Epithelial cell of esophagus (primary cell): ENCODE data around the gene CAV3.

ENCODE experiments used
- DNase-seq: peaks from one replicate; pipeline ENCODE4 v3.0.0; 2010; ENCODE audit warnings: low read depth
- H3K4me3 ChIP-seq: 2 replicates; pipeline ENCODE4 v1.5.1; 2011; ENCODE audit warnings: mild to moderate bottlenecking, low read length, control low read depth
- TF ChIP-seq, protein P1 (sequence below): IDR thresholded peaks from 2 replicates; pipeline ENCODE4 v1.5.1; 2011; ENCODE audit warnings: low read depth, mild to moderate bottlenecking, low read length, control low read depth, inconsistent platforms; ENCODE audit not compliant: insufficient read depth; ENCODE audit errors: missing control alignments

CAV3 gene

DNA sequence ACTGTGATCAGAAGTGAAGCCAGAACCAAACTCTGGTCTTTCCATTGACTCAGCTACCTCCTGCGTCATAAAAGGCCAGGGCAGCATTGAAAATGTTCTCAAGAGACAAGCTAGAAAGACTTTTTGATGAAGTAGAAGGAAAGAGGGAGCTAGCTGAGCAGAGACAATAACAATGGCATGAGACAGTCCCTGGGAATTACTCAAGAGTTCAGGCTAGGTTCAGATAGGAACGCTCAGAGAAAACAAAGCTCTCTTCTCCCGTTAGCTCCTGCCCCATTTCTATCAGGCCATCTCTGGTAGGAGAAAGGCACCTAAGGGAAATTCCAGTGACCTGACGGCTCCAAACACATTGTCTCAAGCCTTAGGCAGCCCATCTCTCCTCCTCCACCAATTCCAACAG lies 42.8 kb downstream of the CAV3 start:
- no peak overlapping the region for H3K4me3 ChIP-seq
- DNase-seq, result peak; percentile 20
- TF ChIP-seq, protein P1, sequence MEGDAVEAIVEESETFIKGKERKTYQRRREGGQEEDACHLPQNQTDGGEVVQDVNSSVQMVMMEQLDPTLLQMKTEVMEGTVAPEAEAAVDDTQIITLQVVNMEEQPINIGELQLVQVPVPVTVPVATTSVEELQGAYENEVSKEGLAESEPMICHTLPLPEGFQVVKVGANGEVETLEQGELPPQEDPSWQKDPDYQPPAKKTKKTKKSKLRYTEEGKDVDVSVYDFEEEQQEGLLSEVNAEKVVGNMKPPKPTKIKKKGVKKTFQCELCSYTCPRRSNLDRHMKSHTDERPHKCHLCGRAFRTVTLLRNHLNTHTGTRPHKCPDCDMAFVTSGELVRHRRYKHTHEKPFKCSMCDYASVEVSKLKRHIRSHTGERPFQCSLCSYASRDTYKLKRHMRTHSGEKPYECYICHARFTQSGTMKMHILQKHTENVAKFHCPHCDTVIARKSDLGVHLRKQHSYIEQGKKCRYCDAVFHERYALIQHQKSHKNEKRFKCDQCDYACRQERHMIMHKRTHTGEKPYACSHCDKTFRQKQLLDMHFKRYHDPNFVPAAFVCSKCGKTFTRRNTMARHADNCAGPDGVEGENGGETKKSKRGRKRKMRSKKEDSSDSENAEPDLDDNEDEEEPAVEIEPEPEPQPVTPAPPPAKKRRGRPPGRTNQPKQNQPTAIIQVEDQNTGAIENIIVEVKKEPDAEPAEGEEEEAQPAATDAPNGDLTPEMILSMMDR, result no peak

DNA sequence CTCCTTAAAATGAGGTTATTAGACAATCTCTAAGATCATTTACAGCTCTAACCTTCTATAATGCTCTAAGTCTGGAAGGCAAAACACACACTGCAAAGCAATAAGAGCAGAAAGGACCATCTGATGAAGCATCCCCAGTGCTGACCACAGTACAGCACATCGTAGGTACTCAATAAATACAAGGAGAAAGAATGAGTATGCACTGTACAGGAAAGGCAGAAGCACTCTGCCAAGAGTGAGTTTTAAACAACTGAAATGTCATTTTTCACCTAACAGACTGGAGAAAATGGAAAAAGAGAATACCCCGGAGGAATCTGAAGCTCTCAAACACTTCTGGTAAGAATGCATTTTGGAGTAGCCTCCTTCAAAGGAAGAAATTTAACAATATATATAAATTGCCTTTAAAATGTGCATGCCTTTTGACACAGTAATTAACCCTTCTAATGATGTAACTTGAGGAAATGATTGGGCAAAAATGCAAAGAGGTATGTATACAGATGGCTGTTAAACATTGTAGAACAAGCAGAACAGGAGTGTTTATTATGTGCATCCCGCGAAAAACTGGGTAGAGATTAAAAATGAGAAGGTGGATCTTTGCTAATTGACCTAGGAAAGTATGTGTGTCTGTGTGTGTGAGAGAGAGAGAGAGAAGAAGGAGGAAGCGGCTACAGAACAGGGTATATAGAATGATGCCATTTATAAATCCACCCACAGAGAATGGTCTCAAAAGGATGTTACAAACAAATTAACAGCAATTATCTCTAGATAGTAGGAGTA lies 43.8 kb downstream of the CAV3 start:
- TF ChIP-seq, protein P1, result no peak
- no peak for DNase-seq
- H3K4me3 ChIP-seq, result no peak overlapping the region

DNA sequence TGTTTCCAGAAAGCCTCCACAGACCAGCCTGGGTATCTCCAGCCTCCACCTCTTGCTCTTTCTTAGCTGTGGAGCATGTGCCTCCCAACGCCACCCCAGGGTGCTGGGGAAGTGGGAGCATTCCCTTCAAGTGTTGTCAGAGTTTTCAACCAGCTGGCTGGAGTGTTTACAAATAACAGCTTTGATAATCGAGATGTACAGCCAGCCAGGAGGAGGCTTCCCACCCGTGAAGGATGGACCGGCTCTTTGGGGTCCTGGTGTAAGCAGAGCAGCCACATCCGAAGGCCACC lies 44.3 kb downstream of the CAV3 start:
- TF ChIP-seq, protein P1, result no peak
- no peak overlapping the region for H3K4me3 ChIP-seq
- DNase-seq, result no peak

DNA sequence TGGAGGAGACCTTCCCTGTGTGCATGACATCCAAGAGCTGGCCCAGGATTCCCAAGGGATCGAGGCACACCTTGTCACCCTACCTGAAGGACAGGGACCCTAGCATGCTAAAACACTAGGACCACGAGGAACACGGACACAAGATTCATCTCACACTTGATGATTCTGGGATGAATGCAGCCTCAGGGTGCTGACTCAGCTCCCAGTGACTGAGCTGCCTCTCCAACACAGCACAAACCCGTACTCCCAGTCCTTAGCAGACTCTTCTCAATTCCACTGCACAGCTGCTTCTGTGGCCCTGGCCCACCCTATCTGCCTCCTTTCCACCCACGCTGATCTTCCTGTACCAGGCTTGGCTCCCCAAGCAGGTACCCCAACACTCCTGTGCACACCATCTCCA lies 44.9 kb downstream of the CAV3 start:
- no peak overlapping the region for H3K4me3 ChIP-seq
- DNase-seq, result peak; percentile 81
- TF ChIP-seq, protein P1, result no peak

DNA sequence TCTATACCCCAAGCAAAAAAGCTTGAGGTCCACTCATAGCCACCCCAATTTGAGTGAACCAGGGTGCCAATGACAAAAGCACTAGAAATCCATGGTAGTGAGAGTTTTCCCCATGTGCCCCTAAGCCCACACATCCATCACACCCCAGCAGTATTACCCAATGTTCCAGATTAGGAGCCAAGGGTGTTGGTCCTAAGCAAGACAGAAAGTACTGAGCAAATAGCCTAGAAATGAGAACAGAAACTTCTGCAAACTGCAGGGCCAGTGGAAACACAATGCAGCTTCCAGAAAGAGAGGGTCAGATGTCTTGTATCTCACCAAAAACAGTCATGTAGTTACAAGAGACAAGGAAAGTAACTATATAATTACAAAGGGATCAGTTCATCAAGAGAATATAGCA lies 46.7 kb downstream of the CAV3 start:
- TF ChIP-seq, protein P1, result no peak
- no peak for DNase-seq
- no peak overlapping the region for H3K4me3 ChIP-seq

DNA sequence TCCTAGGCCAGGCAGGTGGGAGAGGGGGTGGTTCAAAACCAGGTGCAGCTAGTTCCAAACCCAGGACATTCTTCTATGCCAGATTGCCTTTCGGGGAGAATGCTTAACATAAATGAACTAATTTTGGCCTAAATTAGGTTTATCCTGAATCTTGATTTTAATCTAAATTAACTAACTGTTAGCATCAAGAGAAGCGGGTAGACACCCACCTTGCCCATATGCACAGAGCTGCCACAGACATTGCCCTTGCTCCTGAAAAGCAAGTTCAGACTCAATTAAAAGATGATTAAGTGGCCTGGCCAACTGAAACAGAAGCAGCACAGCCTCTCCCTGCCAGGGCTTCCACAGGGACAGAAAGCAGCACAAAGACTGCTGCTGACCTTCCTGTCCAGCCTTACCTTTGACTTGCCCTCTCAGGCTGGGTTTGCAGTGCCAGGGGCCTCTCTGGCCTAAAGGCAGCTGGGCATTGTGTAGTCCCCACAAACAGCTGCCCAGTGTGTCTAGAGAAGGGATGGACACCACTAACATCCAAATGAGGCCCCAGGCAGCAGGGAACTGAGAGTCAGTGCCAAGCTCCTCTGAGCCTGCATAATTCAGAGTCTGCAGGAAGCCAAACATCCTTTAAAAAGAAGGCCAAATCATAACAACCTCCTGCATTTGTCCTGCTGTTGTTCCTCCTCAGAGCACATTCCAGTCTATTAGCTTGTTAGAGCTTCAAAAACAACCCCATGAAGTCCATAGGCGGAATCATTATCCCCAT lies 51.3 kb downstream of the CAV3 start:
- no peak overlapping the region for H3K4me3 ChIP-seq
- no peak for DNase-seq
- TF ChIP-seq, protein P1, result no peak

DNA sequence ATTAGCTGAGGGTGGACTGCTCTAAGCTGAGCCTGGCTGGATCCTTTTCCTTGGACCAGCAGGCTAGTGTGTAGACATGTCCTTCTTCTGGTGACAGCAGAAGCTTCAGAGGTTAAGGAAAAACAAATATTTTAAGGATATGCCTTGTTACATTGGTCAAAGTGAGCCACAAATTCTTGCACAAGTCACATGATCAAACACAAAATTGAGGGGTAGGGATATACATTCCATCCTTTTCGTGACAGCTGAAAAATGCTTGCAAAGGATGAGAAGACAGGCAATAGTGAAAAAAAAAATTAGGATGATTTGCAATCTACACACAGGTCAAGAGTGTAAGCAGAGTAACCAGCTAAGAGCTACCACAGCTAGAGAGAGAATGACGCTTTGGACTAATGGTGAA lies 56.9 kb downstream of the CAV3 start:
- no peak overlapping the region for H3K4me3 ChIP-seq
- TF ChIP-seq, protein P1, result no peak
- DNase-seq, result no peak
